GM19035 (cell line): ENCODE data around the gene PDE3B.
A peak's percentile ranks its signal among the peaks of the same experiment; 100 is the strongest.
"Not testable (repeated sequence)": the region's sequence is repeated elsewhere in the genome, so short reads cannot be mapped to it uniquely, and the experiment has no call there.

Experiments used
- ATAC-seq: cut with Tn5 transposase; IDR thresholded peaks from one replicate; pipeline ENCODE4 v1.9.1; 2021; ENCODE audit not compliant: unreplicated experiment

PDE3B gene

DNA sequence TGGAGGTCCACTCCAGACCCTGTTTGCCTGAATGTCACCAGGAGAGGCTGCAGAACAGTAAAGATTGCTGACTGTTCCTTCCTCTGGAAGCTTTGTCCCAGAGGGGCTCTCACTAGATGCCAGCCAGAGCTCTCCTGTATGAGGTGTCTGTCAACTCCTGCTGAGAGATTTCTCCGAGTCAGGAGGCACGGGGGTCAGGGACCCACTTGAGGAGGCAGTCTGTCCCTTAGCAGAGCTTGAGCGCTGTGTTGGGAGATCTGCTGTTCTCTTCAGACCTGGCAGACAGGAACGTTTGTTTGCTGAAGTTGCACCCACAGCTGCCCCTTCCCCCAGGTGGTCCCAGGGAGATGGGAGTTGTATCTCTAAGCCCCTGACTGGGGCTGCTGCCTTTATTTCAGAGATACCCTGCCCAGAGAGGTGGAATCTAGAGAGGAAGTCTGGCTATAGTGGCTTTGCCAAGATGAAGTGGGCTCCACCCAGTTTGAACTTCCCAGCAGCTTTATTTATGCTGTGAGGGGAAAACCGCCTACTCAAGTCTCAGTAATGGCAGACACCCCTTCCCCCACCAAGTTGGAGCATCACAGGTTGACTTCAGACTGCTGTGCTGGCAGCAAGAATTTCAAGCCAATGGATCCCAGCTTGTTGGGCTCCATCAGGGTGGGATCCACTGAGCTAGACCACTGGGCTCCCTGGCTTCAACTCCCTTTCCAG, 99.4 kb downstream of the PDE3B start:
- no peak for ATAC-seq

DNA sequence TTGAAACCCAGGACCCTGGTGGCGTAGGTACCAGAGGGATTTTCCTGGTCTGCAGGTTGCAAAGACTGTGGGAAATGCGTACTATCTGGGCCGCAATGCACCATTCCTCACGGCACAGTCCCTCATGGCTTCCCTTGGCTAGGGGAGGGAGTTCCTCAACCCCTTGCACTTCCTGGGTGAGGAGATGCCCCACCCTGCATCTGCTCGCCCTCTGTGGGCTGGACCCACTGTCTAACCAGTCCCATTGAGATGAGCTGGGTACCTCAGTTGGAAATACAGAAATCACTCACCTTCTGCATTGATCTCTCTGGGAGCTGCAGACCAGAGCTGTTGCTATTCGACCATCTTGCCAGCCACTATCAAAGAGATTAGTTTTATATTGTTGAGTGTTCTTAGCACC, 100.1 kb downstream of the PDE3B start:
- ATAC-seq = not testable (repeated sequence)

DNA sequence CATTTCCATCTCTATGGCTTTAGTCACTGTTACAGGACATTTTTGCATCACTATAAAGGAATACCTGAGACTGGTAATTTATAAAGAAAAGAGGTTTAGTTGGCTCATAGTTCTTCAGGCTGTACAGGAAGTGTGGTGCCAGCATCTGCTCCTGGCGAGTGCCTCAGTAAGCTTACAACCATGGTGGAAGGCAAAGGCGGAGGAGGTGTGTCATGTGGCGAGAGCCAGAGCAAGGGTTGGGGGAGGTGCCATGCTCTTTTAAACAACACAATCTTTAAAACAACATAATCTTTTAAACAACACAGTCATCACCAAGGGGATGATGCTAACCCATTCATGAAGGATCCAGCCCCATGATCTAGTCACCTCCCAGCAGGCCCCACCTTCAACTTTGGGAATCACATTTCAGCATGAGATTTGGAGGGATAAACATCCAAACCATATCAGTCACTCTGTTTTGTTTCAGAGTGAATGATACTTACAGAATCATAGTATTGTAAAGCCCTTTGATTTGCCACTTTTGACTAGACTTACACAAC, 103.3 kb downstream of the PDE3B start:
- ATAC-seq = no peak

DNA sequence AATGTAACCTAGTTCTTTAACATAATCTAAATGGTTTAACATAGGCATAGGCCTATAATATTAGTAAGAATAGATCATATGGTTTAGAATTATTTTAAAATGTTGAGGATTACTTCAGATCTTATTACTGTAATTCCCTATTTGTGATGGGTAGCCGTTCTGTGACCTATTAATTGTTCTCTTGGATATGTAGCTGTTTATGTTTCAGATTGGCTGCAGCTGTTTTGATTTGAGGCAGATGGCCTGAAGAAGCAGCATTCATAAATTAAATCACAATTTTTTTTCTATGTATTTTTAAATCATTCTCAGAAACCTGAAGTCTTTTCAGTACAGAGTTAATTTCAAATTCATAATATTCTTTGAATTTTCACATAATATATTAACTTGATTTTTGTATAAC, 104.5 kb downstream of the PDE3B start:
- no peak for ATAC-seq

DNA sequence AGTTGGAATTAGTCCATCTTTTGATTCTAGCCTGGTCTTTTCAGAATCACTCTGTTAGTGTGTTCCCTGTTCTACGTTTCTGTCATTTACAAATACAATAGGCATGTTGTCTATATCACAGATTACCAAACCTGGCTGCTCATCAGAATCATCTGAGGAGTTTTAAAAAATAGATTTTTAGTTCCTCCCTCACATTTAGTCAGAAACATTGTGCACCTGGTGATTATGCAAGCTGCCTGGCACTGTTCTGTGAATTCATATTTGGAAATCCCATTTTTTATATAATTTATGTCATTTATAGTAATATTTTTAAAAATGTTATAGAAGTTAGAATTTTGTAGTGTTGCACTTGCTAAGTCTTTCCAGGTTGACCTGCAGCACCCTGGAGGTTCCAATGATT, 107.3 kb downstream of the PDE3B start:
- no peak for ATAC-seq

DNA sequence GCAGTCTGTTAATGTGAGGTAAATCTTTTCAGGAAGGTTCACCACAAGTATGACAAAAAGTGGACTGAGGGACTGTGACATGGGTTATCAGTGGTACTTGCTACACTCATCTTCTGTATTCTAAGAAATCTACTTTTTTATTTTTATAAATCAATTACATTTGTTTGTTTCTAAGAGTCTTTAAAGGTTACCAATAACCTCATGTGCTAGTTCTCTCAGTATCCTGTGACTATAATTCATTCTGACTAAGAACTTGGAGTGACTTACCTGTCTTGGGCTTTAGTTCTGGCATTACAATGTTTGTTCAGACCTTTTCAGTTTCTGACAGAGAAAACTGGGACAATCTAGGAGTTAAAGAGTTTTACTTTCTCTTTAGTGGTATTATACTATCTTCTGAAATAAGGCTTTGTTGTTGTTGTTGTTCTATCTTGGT, 108.4 kb downstream of the PDE3B start:
- no peak for ATAC-seq

DNA sequence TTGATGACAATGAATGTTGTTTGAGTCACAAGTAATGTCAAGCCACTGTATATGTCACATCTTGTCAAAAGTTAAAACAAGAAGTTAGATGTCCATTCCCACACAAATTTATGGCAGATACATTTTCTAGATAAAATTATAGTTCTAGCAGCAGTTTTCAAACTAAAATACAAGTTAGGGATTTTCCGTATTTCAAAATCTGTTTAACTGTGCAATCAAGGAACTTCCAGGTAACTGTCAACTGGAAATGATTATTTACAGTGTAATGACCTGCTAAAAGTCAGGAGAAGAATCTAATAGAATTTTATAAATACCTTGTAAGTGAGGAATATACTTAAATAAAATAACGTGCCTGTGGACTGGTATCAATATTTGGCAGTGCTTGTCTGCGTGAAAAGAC, 111.5 kb downstream of the PDE3B start:
- no peak for ATAC-seq

DNA sequence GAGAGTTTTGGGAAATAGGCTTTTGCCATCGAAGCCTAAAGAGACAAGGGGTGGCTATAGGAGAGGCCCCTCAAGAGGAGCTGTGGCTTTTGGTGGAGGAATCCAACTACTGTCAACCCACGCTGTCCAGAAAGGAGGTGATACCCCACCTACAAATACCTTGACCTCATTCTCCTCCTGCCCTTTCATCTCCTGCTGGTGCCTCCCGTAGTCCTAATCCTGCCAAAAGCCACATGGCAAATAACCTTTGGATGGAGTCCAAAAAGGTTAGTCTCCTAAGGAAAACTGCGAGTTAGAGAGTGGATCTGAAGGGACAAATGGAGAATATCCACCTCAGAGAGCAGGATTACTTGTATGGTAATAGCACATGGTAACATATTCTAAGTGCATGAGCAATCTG, 112.7 kb downstream of the PDE3B start:
- ATAC-seq = no peak

DNA sequence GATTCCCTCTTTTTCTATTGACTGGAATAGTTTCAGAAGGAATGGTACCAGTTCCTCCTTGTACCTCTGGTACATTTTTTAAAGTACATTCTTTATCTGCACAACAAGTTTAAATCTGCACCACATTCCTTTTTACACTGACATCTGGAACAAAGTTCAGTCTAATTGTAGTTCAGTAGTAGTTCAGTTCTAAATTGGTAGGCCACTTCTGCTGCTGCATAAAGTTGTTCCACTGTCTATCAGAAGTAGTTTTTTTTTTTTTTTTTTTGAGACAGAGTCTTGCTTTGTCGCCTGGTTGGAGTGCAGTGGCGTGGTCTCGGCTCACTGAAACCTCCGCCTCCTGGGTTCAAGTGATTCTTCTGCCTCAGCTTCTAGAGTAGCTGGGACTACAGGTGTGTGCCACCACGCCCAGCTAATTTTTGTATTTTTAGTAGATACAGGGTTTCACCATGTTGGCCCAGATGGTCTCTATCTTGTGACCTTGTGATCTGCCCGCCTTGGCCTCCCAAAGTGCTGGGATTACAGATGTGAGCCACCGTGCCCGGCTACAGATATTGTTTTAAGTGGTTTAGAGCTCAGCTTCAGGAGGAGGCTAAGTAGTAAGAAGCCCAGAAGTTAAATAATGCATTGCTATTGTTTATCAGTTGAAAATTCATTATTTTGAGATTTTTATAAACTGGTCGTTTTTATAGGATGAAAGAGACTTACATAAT, 115.9 kb downstream of the PDE3B start:
- not testable (repeated sequence) for ATAC-seq

DNA sequence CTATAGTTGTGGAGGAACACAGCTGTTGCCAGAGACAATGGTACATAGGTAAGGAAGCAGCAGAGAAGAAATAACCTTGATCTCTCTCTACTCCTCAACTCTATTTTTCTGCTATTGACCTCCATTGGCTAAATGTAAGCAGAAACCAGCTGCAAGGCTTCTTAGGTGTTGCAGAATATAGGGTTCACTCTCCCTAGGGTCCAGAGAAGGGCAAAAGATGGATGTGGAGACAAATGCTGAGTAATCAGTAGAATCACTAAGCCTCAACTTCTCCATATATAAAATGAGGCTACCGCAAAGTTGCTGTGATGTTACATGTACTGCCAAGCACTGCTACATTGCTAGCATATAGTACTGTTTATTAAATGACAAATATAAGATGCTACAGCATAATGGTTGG, 120.6 kb downstream of the PDE3B start:
- no peak for ATAC-seq

DNA sequence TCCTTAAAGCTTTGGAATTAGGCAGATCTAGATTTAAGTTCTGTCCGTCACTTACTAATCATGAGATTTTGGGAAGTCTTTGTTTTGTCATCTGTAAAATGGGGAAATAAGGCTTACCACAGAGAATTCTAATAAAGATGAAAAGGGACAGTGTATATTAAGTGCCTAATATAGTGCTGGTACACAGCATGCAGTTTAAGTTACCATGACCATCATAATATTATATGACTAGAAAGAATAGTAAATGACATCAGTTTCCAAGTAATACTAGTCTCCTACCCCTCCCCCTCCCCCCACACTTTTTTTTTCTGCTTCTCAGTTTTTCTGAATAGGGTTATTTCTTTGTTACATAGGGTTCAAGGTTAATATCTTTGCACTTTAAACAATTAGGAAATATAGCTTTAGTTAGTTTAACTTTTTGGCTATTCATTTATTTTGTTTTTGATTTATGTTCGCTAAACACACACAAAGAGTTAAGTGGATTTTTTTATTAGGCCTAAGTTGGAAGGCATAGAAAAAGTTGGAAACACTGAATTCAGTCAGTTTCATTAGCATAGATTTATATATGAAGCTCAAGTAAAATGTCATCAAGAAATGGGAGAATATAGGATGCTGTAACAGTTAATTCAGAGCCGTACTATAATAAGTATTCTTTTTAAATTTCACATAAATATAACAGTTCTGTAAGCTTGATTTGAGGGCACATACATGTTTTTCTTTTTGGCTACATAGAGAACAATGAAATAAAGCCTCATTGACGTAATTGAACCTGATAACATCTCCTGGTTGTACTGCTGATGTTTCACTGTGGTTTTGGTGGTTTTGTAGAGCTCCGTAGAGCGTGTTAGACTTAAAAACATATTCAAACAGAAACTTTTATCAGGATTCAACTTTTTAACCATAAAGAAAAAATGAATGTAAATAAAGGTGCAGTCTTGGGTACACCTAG, 121.2 kb downstream of the PDE3B start:
- peak; percentile 90 for ATAC-seq

DNA sequence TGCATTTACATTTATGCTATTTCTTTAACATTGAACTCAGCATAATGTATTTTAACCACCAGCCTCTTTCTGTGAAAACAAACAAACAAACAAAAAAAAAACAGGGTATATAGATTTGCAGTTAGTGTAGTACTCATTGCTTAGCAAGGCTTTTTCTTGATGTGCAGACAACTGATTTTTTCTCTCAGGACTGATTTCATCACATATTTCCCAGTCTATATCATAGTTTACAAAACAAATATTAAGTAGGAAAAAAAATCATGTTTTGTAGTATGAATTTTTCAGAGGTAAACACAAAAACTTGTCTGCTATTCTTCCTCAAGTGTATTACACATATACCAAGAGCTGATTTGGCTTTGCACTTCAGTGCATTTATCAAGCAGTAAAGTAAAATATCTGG, 123.0 kb downstream of the PDE3B start:
- ATAC-seq = no peak

DNA sequence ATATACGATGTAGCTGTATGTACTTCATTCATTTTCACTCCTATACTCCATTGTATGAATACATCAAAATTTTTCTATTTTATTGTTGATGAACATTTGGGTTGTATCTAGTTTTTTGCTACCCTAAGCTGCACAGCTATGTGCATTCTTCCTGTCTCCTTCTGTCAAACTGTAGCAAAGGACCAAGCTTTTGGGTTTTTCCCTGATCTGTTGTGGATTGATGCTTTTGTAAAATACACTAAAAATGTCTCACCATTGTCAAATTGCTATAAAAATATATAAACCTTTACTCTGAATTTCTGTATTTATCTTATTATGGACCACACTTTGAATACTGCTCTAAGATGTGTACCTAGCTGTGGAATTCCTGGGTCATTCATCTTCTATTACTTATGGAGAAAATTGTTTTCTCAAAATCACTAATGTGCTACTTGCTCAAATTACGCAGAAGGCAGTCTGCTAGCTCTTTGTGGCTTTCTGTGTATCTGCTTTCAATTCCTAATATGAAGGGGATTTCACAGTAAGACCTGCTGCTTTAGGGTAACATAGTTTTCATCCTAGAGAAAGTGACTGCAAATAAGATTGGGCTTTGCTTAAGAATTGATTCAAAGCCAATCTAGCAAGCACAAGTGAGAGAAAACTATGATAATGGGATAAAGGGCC, 125.1 kb downstream of the PDE3B start:
- ATAC-seq = peak; percentile 63

DNA sequence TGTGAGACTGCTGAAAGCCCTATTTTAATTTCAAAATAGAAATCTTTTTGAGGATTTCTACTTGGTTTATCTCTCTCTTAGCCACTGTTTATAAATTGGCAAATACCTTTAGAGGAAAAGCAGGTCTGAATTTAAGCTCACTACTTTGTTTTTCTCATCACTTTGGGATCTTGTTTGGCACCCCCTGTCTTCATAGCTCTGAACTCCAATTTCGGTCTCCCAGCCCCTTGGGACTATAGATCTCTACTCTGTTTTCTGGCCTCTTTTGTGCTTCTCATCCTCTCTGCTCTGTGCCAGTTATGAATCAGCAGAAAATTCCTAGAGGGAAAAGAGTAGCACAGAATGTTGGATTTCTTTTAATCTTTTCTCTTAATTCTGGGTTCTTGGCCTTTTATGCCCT, 130.2 kb downstream of the PDE3B start:
- ATAC-seq = no peak

DNA sequence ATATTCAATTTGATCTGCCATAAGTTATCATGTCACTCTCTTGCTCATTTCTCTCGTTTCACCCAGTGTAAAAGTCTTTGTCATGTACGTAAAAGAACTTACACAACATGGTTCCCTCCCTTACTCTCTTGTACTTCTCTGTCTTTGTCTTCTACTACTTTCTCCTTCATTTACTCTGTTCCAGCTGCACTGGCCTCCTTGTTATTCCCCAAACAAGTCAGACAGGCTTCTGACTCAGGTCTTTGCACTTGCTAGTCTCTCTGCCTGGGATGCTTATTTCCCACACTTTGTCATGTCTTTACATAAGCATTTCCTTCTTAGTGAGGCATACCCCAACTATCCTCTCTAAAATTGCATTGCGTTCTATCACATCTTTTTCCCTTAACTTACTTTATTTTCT, 131.1 kb downstream of the PDE3B start:
- no peak for ATAC-seq

DNA sequence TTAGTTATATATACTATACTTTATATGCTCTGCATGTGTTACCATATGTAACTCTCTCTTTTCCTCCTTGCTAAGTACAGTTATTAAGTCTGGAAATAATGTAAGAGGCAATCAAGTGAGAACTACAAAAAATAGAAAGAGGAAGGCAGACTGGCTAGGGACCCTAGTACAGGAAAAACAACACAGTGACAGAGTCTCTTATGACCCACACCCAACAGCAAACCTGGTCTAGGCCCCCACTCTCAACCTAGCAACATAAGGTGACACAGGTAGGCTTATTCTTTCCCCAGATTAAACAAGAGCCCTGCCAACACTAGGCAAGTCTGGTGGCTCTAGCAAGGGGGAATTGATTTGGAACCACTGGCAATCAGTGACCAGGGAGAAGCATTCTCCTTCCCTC, 132.3 kb downstream of the PDE3B start:
- no peak for ATAC-seq

DNA sequence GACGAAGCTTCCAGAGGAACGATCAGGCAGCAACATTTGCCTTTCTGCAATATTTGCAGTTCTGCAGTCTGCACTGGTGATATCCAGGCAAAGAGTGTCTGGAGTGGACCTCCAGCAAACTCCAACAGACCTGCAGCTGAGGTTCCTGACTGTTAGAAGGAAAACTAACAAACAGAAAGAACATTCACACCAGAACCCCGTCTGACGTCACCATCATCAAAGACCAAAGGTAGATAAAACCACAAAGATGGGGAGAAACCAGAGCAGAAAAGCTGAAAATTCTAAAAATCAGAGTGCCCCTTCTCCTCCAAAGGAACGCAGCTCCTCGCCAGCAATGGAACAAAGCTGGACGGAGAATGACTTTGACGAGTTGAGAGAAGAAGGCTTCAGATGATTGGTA, 134.9 kb downstream of the PDE3B start:
- ATAC-seq = not testable (repeated sequence)

DNA sequence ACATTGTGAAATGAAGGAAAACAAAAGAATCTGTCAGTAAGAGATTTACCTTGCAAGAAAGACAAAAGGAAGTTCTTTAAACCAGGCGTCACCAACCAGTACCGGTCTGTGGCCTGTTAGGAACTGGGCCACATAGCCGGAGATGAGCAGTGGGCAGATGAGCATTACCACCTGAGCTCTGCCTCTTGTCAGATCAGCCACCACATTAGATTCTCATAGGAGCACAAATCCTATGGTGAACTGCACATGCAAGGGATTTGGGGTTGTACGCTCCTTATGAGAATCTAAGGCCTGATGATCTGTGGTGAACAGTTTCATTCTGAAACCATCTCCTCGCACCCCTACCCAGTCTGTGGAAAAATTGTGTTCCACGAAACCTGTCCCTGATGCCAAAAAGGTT, 140.2 kb downstream of the PDE3B start:
- ATAC-seq = no peak

DNA sequence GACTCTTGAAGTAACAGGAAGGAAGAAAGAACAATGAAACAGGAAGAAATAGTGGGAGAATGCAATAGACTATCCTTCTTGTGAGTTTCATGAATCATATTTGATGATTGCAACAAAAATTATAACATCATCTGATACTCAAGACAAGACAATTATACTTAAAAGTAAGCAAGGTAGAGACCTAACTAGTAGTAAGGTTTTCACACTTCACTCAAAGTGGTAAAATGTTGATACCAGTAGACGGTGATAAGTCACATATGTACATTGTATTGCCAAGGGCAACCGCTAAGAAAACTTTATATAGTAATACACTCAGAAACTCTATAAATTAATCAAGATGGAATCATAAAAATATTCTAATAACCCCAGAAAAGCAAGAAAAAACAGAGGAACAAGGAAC, 140.6 kb downstream of the PDE3B start:
- no peak for ATAC-seq

DNA sequence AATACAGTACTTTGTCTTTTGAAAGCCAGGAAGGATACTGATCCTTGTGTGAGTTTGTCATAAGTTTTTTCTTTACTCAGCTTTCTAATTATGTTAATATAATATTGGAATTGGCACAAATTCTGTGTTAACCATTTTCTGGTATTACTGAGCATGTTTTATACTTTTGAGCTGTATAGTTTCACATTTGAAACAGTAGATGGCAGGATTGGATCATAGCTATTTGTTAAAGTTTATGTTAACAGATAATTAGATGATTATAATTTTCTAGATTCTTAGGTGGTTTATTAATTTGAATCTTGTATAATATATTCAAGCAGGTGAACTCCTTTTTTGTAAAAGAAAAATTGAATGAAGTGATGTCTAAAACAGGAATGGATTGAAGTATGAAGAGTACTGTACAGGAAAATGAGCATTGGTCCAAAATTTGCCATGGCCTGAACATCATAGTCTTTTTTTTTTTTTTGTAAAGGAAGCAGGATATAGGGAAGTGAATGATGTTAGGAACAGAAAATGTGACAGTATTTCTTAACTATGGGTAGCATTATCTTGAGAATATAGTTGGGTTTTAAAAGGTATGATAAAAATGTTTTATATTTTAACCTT, 146.4 kb downstream of the PDE3B start:
- ATAC-seq = no peak
